NOMO-1 treated with dmso at 0.1 percent for 144 hours (cell line): Measurements from ENCODE around the gene GJB4.
"Not testable (repeated sequence)": the region's sequence is repeated elsewhere in the genome, so short reads cannot be mapped to it uniquely, and the experiment has no call there.

Experiments used
- DNase-seq: peaks from one replicate; lab custom pipeline; 2025; ENCODE audit not compliant: unreplicated experiment; lab: John Stamatoyannopoulos, UW

The GJB4 gene

DNA sequence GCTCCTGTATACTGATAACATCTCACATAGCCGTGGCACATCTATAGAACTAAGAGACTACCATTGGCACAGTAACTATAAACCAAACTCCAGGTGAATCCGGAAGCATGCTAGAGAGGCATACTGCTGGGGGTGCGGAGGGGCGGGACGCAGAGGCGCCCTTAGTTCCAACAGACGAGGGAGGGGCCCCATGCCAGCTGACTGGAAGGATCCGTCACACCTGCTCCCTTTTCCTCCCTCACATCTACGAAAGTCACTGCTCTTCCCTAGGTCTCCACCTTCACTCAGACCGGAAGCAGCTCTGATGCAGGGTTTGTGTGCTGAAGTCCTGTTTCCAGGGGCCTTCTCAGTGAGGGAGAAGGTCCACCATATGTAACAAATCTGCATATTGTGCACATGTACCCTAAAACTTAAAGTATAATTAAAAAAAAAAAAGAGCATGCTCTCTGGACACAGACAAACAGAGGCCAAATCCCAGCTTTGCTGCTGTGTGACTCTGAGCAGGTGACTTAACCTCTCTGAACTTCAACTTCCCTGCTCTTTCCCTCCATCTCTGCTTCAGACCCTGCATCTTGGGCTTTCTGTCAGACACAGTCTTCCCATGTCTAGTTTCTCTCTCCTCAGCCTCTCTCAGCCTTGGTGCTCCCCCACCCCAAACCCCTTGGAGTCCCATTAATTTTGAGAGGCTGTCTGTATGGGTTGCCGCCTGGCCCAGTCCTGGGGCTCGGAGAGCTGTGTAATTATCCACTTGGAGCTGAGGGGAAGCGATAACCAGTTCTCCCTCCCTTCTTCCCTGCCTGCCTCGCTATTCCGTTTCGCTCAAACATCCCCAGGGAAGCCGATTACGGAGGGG is 12.5 kb upstream of the GJB4 start:
- no peak for DNase-seq

DNA sequence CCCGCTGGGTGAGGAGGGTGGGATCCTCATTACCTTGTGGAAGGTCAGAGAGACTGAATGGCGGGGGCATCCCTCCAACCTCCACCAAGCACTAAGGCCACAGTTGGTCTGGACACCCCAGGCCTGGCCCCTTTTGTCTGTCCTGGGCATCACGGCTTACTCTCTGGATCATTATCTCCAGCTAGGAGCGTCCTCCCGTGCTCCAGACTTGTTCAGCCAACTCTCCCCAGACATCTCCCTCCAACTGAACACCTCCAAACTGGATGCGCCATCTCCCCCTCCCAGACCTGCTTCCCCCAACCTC is 11.9 kb upstream of the GJB4 start:
- DNase-seq, result no peak

DNA sequence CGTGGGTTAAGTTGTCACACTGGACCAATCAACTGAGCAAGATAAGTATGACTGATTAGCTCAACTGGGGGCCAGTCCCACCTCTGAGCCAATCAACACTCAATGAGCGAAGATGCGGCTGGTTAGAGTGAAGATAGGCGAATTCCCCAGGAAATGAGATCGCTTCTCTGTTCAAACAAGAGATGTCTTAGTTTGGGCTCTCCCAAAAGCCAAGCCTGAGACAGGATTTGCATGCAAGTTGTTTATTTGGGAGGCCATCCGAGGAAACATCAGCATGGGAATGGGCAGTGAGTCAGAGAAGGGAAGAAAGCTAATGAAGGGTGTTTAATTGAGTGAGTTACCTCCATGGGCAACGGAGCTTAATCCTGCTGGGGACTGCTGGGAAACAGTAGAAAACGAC is 9.5 kb upstream of the GJB4 start:
- no peak for DNase-seq

DNA sequence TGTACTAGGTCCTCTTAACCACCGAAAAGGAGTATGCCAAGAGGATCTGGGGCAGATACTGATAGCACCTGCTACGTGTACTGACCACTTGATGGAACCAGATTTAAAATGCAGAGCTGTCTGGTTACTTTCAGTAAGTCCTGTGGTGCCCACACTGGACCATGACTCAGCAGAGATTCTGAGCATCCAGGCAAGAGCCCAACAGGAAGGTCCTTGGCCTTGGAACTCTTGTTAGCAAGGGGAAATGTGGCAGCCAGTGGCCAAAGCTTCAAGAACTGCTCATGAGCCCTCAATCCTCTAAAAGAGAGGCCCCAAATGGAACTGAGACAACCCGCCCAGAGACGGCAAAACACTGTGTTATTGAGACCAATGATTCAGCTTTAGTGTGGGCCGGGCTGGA is 8.9 kb upstream of the GJB4 start:
- DNase-seq, result no peak

DNA sequence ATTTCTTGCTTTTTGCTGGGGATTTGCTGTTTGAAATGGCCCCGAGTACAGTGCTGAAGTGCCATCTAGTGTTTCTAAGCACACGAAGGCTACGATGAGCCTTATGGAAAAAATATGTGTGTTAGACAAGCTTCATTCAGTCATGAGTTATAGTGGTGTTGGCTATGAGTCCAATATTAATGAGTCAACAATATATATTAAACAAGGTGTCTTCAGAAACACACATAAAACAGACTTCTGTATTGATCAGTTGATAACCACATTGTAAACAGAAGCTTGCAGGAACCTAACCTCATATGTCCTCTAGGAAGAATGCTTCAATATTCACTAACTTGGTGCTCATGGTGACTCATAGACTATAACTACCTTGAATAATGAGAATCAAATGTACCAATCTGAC is 6.4 kb upstream of the GJB4 start:
- DNase-seq, result no peak

DNA sequence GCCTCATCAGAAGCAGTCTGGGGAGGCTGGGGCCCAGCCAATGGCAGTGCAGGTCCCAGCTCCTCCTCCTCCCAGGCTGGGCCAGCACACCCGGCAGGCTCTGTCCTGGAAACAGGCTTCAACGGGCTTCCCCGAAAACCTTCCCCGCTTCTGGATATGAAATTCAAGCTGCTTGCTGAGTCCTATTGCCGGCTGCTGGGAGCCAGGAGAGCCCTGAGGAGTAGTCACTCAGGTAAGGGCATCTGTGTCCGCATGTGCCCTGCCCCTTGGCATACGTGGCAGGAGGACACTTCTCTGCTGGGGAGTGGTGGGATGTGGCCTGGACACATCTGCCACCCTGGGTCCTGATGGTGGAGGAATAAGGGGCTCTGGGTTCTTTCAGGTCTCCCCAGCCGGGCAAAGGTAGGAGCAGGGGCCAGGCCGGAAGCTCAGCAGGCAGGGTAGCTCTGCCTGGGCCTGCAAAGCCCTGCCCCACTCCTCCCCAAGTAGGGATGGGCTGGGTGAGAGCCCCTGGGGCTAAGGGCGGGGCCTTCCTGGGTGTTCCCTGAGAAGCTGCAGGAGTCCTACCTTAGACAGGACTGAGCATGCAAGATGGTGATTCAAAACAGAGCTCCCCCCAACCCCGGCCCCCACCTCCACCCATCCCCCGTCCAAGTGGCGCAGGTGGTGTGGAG is 4.4 kb upstream of the GJB4 start, which contains the start of gene GJB5:
Gene GJB5 (plus strand): TSS at position 84 of the 674 bp plus-strand sequence. CDS start 2,284 bp downstream, outside the sequence.
- DNase-seq, result no peak

DNA sequence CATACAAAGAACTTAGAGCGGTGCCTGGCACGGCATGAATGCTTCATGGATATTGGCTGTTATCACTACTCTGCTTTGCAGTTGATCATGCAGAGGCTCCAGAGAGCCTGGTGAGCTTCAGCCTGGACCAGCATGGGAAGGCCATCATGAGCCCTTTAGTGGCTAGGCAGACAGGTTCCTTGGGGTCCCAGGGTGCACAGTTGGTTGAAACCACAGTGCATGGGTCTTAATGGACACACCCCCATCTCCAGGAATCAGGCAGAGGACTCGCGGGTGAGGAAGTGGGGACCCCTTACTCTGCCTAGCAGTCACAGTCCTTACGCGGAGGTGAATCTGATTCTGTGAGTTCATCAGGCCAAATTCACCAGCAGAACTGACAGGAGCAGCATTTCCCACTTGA is 3.6 kb upstream of the GJB4 start:
- DNase-seq, result no peak

DNA sequence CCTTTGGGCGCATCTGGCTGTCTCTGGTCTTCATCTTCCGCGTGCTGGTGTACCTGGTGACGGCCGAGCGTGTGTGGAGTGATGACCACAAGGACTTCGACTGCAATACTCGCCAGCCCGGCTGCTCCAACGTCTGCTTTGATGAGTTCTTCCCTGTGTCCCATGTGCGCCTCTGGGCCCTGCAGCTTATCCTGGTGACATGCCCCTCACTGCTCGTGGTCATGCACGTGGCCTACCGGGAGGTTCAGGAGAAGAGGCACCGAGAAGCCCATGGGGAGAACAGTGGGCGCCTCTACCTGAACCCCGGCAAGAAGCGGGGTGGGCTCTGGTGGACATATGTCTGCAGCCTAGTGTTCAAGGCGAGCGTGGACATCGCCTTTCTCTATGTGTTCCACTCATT is 2.2 kb upstream of the GJB4 start:
- no peak for DNase-seq

DNA sequence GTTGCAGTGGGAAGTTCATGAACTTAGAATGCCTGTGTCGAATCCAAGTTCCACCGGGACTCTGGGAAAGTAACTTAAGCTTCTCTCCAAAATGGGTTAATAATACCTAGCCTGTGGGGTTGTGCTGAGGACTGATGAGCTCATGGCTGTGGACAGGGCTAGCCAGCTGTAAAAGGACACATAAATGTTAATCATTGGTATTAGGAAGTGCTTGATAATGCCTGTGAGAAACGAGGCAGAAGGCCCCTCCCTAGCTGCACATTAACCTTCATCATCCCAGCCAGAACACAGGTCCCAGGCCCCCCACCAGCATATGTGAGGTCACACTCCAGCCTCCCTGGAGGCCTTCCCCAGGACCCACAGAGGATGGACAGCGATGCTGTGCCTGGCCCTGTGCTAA is 789 bp upstream of the GJB4 start:
- DNase-seq, result no peak

DNA sequence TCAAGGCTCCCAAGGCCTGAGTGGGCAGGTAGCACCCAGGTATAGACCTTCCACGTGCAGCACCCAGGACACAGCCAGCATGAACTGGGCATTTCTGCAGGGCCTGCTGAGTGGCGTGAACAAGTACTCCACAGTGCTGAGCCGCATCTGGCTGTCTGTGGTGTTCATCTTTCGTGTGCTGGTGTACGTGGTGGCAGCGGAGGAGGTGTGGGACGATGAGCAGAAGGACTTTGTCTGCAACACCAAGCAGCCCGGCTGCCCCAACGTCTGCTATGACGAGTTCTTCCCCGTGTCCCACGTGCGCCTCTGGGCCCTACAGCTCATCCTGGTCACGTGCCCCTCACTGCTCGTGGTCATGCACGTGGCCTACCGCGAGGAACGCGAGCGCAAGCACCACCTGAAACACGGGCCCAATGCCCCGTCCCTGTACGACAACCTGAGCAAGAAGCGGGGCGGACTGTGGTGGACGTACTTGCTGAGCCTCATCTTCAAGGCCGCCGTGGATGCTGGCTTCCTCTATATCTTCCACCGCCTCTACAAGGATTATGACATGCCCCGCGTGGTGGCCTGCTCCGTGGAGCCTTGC is 1.7 kb downstream of the GJB4 start:
- DNase-seq, result no peak

DNA sequence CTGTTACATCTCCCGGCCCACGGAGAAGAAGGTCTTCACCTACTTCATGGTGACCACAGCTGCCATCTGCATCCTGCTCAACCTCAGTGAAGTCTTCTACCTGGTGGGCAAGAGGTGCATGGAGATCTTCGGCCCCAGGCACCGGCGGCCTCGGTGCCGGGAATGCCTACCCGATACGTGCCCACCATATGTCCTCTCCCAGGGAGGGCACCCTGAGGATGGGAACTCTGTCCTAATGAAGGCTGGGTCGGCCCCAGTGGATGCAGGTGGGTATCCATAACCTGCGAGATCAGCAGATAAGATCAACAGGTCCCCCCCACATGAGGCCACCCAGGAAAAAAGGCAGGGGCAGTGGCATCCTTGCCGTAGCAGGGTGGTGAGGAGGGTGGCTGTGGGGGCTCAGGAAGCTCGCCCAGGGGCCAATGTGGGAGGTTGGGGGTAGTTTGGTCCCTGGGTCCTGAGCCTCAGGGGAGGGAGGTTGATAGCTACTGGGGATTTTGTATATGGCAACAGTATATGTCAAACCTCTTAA is 2.3 kb downstream of the GJB4 start:
- no peak for DNase-seq

DNA sequence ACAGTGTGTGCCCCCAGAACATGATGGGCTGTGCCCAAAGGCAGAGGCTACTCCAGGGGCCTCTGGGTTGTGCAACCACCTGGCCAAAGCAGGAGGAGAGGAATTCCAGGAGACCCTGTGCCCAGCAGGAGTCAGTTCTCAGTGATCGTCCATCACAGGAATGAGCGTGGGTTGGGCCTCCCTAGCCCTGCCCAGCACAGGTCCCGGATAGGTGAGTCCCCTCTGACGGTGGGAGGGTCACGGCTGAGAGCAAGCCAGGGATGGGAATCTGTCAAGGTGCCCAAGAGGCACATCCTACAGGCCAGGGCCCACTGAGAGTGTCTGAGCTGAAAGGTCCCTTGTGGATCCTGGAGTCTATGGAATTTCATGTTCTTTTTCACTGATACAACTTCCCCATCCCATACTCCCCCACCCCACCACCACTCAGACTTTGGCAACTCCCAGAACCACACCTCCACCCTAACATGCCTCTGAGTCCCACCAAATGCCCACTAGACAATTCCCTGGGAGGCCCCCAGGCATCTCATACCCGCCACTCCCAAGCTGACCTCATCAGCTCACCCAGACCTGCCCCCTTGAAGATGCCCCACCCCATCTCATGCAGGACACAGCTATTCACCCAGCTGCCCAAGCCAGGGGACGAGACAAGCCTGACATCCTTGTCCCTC is 3.1 kb downstream of the GJB4 start:
- no peak for DNase-seq

DNA sequence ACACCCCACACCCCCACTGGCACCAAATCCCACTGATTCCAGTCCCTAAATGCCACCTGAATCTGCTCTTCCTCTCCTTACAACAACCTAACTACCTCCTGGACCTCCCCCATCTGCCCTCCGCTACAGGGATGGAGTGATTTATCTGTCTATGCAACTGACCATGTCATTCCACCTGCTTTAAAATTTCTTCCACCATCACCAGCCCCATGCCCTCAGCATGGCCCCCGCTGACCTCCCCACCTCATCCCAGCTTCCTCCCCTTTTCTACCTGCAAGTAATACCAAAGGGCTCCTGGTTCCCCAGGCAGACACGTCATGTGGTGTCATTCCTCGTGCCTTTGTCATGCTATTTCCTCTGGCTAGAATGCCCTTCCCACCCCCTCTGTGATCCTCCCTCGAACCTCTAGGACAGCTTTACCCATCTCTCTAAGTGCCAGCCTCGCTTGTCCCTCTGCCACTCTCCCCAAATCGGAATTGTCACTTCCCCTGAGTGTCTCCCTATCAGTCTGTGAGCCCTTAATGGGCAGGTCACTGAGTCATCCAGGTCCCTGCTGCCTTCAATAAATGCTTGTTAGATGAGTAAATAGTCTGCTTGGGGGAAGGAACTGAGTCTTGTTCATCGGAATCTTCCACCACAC is 3.7 kb downstream of the GJB4 start:
- no peak for DNase-seq

DNA sequence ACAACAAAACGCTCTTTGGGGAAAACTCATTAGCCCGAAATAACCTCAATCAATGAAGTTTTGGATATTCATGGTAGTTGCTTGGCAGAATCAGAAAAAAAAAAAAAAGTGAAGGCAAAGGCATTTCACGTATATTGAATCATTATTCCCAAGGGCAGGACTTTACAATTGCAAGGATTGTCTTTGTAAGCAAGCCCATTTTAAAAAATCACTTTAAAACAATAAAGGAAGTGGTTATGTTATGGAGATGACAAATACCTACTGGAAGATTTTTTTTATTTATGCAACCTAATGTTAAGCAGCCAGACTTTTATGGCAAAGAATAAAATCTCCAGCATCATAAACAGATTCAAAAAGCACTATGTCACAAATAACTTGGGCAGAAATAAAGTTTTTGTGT is 9.3 kb downstream of the GJB4 start:
- DNase-seq, result no peak

DNA sequence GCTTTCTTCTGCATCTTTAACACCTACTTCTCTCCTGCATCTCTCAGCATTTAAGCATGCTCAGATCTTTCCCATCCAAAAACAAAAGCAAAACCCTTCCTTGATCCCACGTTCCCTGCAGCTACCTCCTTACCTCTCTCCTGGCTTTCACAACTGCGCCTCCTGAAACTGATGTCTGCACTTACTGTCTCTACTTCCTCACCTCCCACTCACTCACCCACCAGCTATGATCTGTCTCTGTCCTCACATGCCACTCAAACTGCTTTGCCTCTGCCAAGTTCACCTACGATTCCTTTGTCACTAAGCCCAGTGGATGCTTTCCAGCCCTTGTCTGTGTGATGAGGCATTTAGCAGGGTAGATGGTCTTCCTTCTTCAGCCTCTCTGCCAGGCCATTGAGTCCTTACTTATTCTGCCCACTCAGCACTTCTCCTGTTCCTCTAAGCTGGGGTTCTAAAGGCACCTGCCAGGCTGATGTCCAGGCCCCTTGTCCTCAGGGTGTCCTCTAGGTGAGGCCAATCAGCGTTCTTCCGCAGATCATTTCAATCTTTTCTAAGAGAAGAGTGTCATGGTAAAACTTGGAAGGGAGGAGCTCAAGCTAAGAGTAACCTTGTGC is 11.5 kb downstream of the GJB4 start:
- no peak for DNase-seq

DNA sequence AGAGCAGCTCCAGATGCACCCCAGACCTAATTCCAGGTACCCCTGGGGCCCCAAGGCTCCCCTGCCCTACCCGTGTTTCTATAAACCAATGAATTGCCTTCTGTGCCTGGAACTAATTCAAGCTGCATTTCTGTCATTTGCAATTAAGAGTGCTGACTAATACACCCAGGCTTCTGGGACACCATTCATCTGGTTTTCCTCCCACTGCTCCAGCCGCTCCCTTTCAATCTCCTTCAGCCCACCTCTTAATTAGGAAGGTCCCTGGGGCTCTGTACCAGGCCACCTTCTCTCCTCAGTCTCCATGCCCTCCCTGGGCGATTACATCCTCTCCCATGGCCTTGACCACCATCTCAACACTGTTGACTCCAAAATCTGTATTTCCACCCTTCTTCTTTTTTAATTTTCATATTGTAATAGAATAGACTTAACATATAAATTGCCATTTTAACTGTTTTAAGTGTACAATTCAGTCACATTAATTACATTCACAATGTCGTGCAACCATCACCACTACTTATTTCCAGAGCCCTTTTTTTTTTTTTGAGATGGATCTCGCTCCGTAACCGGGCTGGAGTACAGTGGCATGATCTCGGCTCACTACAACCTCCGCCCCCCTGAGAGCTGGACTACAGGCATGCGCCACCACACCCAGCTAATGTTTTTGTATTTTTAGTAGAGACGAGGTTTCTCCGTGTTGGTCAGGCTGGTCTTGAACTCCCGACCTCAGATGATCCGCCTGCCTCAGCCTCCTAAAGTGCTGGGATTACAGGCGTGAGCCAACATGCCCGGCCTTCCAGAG is 12.2 kb downstream of the GJB4 start:
- DNase-seq, result no peak

DNA sequence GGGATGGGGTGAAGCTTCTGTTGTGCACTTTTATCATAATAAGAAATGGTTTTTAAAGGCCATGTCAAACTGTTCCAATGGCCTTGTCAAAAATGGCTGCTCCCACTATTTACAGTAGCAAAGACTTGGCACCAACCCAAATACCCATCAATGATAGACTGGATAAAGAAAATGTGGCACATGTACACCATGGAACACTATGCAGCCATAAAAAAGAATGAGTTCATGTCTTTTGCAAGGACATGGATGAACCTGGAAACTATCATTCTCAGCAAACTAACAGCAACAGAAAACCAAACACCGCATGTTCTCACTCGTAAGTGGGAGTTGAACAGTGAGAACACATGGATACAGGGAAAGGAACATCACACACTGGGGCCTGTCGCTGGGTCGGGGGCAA is 13.6 kb downstream of the GJB4 start:
- not testable (repeated sequence) for DNase-seq

DNA sequence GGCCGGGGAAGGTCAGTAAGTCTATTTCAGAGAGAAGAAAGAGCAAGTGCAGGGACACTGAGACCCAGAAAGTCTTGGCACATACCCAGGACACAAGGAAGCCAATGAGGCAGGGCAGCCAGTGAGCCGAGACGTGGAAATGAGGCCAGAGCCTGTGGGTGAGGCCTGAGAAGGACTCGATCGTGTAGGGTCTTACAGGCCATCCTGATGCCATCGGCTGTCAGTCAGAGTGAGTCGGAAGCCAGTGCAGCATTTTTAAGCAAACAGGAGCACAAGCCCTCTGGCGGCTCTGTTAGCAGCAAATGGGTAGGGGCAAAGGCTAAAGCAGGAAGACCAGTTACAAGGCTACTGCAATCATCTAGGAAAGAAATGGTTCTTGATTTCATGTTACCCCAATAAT is 15.4 kb downstream of the GJB4 start:
- no peak for DNase-seq

DNA sequence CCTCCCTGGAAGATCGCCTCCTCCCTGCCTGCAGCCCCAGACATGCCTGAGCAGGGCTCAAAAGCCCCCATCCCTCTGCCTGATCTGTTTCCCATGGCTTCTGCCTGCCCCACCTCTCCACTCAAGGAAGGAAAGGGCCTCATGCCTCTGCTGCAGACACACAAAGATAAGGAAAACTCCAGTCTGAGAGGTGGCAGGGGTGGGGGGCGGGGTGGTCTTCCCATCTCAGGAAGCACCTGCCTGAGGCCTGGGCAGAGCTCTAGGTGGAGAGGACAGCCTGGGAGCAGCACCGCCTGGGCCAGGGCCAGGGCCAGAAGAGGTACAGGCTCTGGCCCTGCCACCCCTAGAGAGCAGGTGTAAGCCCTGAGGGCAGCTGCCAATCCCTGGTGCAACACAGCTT is 17.4 kb downstream of the GJB4 start:
- no peak for DNase-seq
